ENCODE measurements around the gene SH2D7.

SH2D7 gene

DNA sequence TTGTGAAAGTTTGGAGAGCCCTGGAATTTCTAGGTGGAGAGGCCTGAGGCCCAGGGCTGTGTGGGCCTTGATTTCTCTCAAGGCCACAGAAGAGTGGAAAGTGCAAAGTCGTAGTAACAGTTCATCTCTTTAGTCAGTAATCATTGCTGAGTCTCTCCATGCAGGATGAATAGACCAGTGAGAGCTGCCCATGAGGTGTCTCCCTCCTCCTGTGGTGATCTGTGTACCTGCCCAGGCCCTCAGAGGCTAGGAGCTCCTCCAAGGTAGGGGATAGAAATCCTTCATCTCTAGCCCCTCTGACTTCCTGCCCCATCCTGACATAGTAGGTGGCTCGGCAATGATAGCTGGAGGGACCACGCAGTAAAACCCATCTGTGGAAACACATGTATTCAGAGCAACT is 50.0 kb downstream of the SH2D7 start:
- no peak overlapping the region for H3K4me3 ChIP-seq (ENCODE audit: low read depth, low read length)
- TF ChIP-seq, protein P1, sequence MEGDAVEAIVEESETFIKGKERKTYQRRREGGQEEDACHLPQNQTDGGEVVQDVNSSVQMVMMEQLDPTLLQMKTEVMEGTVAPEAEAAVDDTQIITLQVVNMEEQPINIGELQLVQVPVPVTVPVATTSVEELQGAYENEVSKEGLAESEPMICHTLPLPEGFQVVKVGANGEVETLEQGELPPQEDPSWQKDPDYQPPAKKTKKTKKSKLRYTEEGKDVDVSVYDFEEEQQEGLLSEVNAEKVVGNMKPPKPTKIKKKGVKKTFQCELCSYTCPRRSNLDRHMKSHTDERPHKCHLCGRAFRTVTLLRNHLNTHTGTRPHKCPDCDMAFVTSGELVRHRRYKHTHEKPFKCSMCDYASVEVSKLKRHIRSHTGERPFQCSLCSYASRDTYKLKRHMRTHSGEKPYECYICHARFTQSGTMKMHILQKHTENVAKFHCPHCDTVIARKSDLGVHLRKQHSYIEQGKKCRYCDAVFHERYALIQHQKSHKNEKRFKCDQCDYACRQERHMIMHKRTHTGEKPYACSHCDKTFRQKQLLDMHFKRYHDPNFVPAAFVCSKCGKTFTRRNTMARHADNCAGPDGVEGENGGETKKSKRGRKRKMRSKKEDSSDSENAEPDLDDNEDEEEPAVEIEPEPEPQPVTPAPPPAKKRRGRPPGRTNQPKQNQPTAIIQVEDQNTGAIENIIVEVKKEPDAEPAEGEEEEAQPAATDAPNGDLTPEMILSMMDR (IDR thresholded peaks at IDR 0.05; ENCODE audit: low read depth, low read length, missing control alignments): no peak
- in situ Hi-C loops (cut with HindIII; ENCODE audit: low sequenced_read_pairs): no loop called here
- no peak for DNase-seq (ENCODE audit: low read depth)

DNA sequence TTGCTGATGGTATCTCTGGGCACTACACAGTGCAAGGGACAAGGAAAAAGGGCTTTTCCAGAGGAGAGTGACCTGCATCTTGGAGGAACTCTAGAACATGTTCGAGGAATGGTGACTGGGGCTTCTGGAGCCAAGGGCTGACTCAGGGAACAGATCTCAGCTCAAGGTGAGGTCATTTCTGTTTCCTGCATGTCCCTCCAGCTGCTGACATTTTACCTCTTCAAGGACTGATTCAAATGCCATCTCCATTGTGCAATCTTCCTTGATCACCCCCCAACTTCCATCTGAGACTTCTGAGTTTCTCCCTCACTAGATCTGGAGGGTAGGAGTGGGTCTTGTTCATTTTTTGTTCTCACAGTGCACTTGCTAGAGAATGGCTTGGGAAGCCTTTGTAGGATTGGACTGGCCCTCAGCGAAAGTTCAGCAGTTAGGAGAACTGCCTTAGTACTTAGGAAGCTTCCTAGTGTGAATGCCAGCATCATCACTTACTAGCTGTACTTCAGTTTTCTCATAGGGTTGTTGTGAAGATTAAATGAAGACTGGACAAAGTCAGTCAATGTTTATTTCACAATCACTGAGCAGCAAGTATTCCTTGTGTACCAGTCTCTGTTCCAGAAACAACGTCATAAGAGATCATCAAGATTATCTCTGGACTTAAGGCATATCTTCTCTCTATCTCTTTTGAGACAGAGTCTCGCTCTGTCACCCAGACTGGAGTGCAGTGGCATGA is 54.2 kb downstream of the SH2D7 start:
- in situ Hi-C loops (cut with HindIII; ENCODE audit: low sequenced_read_pairs): no loop called here
- H3K4me3 ChIP-seq (ENCODE audit: low read depth, low read length): no peak overlapping the region
- no peak for DNase-seq (ENCODE audit: low read depth)
- TF ChIP-seq, protein P1 (IDR thresholded peaks at IDR 0.05; ENCODE audit: low read depth, low read length, missing control alignments): no peak

DNA sequence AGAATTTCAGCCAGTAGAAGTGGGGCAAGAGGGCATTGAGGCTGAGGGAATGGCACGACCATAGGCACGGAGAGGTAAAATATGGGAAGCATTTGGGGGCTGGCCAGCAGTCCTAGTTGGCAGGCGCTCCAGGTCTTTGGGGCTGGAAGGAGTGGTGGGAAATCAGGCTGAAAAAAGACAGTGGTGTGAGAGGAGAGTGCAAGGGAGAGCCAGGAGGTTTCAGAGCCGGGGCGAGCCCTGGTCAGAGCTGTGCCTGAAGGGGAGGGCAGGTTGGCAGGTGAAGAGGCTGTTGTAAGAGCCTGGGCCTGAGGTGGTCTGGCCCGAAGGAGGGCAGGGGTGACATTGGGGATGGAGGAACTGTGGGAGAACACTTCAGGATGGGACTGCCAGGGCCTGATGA is 55.2 kb downstream of the SH2D7 start:
- no peak for DNase-seq (ENCODE audit: low read depth)
- TF ChIP-seq, protein P1 (IDR thresholded peaks at IDR 0.05; ENCODE audit: low read depth, low read length, missing control alignments): no peak
- H3K4me3 ChIP-seq (ENCODE audit: low read depth, low read length): no peak overlapping the region
- in situ Hi-C loops (cut with HindIII; ENCODE audit: low sequenced_read_pairs): no loop called here

DNA sequence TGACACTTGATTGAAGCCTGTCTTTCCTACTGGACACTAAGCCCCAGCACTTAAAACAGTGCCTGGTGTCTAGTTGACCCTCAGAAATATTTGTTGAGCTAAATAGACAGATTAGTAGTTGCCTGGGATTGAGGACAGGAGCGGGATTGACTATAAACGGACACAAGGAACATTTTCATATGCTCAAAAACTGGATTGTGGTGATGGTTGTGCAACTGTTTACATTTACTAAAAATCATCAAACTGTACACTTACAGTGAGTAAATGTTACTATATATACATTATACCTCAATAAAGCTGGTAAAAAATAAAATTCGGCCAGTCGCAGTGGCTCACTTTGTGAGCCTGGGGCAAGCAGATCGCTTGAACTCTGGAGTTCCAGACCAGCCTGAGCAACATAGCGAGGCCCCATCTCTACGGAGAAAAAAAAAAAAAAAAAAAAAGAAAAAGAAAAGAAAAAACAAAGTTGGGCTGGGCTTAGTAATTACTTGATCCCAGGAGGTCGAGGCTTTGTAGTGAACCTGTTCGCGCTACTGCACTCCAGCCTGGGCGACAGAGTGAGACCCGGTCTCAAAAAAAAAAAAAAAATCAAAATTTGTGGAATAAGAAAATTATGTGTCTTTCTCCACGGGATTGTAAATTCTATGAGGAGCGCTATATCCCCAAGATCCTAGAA is 56.2 kb downstream of the SH2D7 start:
- in situ Hi-C loops (cut with HindIII; ENCODE audit: low sequenced_read_pairs): no loop called here
- peak overlapping the region; percentile 63 for H3K4me3 ChIP-seq (ENCODE audit: low read depth, low read length)
- DNase-seq (ENCODE audit: low read depth): no peak
- TF ChIP-seq, protein P1 (IDR thresholded peaks at IDR 0.05; ENCODE audit: low read depth, low read length, missing control alignments): no peak

DNA sequence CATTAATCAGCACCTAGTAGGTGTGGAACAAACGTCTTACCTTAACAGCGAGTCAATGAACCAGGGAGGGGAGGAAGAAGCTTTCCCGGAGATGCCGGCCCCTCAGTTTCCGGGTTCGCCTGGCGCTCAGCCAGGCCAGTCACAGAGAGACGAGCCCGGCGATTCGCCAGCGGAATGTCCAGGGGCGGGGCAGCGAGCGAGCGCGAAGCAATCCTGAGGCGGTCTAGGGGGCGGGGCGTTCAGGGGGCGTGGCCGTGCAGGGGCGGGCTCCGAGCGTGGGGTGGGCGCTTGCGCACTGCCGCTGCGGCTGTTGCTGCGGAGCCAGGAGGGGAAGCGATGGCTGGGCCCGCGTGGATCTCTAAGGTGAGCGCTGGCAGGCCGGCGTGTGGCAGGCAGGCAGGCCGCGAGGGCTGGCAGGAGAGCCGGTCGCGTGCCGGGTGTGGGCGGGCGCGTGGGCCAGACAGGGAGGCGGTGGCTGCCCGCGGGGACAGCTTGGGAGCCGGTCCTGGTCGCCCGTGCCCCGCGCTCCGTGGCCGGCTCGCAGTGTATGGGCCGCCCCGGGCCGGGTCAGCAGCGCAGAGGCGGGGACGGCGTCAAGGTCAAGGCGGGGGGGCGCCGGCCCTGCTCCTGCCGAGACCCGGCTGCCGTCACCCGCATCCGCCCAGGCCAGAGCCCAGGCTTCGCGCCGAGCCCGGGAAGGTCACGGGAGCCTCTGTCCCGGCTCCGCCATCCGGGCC is 56.9 kb downstream of the SH2D7 start, which contains the start of gene IDH3A:
Gene IDH3A (plus strand): TSS at position 295 of the 737 bp plus-strand sequence. CDS start 42 bp downstream, at position 337.
- H3K4me3 ChIP-seq (ENCODE audit: low read depth, low read length): peak within 1 kb of the TSS; percentile 63
- TF ChIP-seq, protein P1 (IDR thresholded peaks at IDR 0.05; ENCODE audit: low read depth, low read length, missing control alignments): no peak
- peak; percentile 79 for DNase-seq (ENCODE audit: low read depth)
- in situ Hi-C loops (cut with HindIII; ENCODE audit: low sequenced_read_pairs): no loop called here

All from astrocyte of the cerebellum (primary cell).